Measurements from ENCODE around the gene GARS1. TPM values are rescaled to one million over a fixed set of nuclear protein-coding genes. Genes with fewer than 3 reads are reported as not detected.

The GARS1 gene
- total RNA-seq, 2 donors from 2014 or later: 35.5 to 72.6 TPM

GRCh38 chr7:30660331-30661255, 65.9 kb downstream of the GARS1 start:
- TF ChIP-seq, protein P1, sequence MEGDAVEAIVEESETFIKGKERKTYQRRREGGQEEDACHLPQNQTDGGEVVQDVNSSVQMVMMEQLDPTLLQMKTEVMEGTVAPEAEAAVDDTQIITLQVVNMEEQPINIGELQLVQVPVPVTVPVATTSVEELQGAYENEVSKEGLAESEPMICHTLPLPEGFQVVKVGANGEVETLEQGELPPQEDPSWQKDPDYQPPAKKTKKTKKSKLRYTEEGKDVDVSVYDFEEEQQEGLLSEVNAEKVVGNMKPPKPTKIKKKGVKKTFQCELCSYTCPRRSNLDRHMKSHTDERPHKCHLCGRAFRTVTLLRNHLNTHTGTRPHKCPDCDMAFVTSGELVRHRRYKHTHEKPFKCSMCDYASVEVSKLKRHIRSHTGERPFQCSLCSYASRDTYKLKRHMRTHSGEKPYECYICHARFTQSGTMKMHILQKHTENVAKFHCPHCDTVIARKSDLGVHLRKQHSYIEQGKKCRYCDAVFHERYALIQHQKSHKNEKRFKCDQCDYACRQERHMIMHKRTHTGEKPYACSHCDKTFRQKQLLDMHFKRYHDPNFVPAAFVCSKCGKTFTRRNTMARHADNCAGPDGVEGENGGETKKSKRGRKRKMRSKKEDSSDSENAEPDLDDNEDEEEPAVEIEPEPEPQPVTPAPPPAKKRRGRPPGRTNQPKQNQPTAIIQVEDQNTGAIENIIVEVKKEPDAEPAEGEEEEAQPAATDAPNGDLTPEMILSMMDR (IDR thresholded peaks at IDR 0.05): no peak
- DNase-seq (ENCODE audit: low spot score): no peak
- Histone ChIP-seq H3K9me3 (no peaks in the 10 kb centered on the region), H3K27ac (no peak overlapping the region), H3K36me3 (no peaks in the 10 kb centered on the region), H3K27me3 (no peaks in the 10 kb centered on the region), H3K4me1 (no peaks in the 10 kb centered on the region), H3K4me3 (no peak overlapping the region)

- TF ChIP-seq, protein P1 (IDR thresholded peaks at IDR 0.05): no peak
- Histone ChIP-seq H3K4me1 (no peaks in the 10 kb centered on the region), H3K9me3 (no peaks in the 10 kb centered on the region), H3K36me3 (no peaks in the 10 kb centered on the region), H3K27ac (no peak overlapping the region), H3K27me3 (no peaks in the 10 kb centered on the region), H3K4me3 (no peak overlapping the region)
- no peak for DNase-seq (ENCODE audit: low spot score)
Measured at GRCh38 chr7:30661926-30662325, 67.2 kb downstream of the GARS1 start.

- Histone ChIP-seq H3K27me3 (no peaks in the 10 kb centered on the region), H3K4me3 (no peak overlapping the region), H3K27ac (no peak overlapping the region), H3K9me3 (no peaks in the 10 kb centered on the region), H3K36me3 (no peaks in the 10 kb centered on the region), H3K4me1 (no peaks in the 10 kb centered on the region)
- no peak for DNase-seq (ENCODE audit: low spot score)
- TF ChIP-seq, protein P1 (IDR thresholded peaks at IDR 0.05): no peak
Measured at GRCh38 chr7:30662431-30662939, 67.8 kb downstream of the GARS1 start.

- no peaks in the 10 kb centered on the region for H3K27me3 ChIP-seq
- no peak for DNase-seq (ENCODE audit: low spot score)
Measured at GRCh38 chr7:30663414-30663813, 68.7 kb downstream of the GARS1 start.

DNA sequence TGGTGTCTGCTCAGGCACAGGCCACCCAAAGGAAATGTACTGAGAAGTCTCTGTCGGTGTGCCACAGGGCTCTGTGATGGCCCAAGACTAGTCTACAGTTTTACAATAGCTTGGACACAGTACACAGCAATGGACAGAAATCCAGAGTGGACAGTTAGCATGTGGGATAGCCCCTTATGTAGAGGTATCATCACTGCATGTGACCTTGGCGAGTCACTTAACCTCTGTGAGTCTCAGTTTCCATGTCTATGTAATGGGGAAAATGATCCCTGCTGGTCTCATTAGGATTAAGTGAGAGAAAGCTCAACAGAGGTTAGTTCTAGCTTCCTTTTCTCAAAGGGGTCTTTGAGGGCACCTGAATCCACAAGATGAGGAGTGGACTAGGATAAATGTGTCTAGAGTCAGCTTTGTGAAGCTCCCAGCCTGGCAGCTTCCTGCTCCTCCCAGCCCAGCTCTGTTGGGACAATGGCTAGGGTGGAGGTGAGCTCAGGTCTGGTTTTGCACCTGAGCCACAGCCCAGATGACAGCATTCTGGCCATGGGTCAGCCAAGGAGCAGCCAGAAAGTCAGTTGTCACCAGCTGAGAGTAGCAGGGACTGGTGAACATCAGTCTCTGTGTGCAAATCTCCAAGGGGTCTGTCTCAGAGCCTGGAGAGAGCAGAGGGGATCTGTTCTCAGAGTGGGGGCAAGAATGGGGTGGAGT, 69.7 kb downstream of the GARS1 start:
- TF ChIP-seq, protein P1 (IDR thresholded peaks at IDR 0.05): no peak
- H3K4me1 ChIP-seq: no peaks in the 10 kb centered on the region
- H3K36me3 ChIP-seq: no peaks in the 10 kb centered on the region
- no peak for DNase-seq (ENCODE audit: low spot score)
- H3K27me3 ChIP-seq: no peaks in the 10 kb centered on the region
- H3K9me3 ChIP-seq: no peaks in the 10 kb centered on the region
- no peak overlapping the region for H3K27ac ChIP-seq
- H3K4me3 ChIP-seq: no peak overlapping the region

More at GRCh38 chr7:30663414-30663813, 68.7 kb downstream of the GARS1 start:
- H3K4me3 ChIP-seq: no peak overlapping the region
- no peak overlapping the region for H3K27ac ChIP-seq
- no peaks in the 10 kb centered on the region for H3K9me3 ChIP-seq
- no peaks in the 10 kb centered on the region for H3K4me1 ChIP-seq
- TF ChIP-seq, protein P1 (IDR thresholded peaks at IDR 0.05): no peak
- H3K36me3 ChIP-seq: no peaks in the 10 kb centered on the region

All from right atrium auricular region (tissue), 2 donors.